ENCODE measurements around the gene TMEM240. TPM values are rescaled to one million over a fixed set of nuclear protein-coding genes. Genes with fewer than 3 reads are reported as not detected.
A peak's percentile ranks its signal among the peaks of the same experiment; 100 is the strongest.

Gene TMEM240
- total RNA-seq, 1 donor from 2014 or later: 7.0 TPM

DNA sequence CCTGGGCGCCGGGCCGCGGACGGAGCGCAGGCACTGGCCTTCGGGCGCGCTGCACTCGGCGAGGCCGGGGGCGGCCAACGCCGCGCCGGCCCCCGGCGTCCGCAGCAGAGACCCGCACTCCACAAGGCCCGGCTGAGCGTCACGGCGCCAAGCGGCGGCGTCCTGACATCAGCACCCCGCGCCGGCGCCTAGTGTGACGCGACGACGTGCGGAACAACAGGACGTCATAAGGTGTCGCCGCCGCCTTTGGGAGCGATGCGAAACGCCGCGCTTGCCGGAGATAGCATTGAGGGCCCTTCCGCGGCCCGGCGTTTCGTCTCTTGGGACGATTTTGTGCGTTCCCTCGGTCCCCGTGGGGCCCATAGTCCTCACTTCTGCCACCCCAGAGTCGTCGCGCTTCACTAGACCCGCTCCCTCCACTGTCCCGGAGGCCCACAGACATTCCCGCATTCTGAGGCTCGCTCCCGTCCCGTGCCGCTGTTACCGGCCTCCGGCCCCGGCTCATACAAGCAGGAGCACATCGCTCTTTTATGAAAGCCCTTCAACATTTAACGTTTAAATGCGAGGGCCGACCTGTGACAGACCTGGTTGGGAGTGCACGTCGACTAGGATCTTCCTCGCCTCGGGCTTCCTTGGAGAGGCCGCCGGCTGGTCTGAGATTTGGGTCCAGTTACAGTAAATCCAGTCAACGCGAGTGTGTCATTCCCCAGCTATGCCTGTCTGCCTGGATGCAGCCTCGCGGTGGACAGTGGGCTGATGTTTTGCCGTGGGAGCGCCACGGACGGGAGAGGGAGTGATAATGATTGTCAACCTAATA is 34.5 kb upstream of the TMEM240 start, which contains the start of gene SSU72:
SSU72 (minus strand) TSS at position 143 of the 817 bp plus-strand sequence. CDS start 306 bp downstream, outside the sequence.
- peak within 1 kb of the TSS; percentile 99 for H3K27ac Mint-ChIP-seq (ENCODE audit: unreplicated experiment)
- Histone ChIP-seq H3K9ac (ENCODE audit: low read length) (peak within 1 kb of the TSS; percentile 97), H4K20me1 (ENCODE audit: insufficient read depth, low read length) (peaks cover 36% of the 10 kb centered on the region), H3K27me3 (ENCODE audit: insufficient read depth, low read length) (peaks cover 7% of the 10 kb centered on the region), H3K4me1 (ENCODE audit: insufficient read depth, low read length) (peaks cover 12% of the 10 kb centered on the region), H2AFZ (ENCODE audit: low read depth, low read length) (peak within 1 kb of the TSS; percentile 96), H3K36me3 (ENCODE audit: insufficient read depth, low read length) (peaks cover 3% of the 10 kb centered on the region), H3K4me3 (ENCODE audit: insufficient read depth, low read depth, low read length) (peak within 1 kb of the TSS; percentile 99), H3K79me2 (ENCODE audit: insufficient read depth, low read length) (peaks cover 48% of the 10 kb centered on the region), H3K9me3 (ENCODE audit: insufficient read depth, low read depth, low read length) (no peaks in the 10 kb centered on the region), H3K27ac (ENCODE audit: low read depth, low read length) (peak within 1 kb of the TSS; percentile 97), H3K4me2 (ENCODE audit: low read length) (peak within 1 kb of the TSS; percentile 93)
- no peaks in the 10 kb centered on the region for H3K9me3 Mint-ChIP-seq (ENCODE audit: unreplicated experiment)
- no peak for FAIRE-seq
- peak within 1 kb of the TSS; percentile 95 for H3K4me3 Mint-ChIP-seq (ENCODE audit: unreplicated experiment)
- H3K36me3 Mint-ChIP-seq (ENCODE audit: low read depth, unreplicated experiment): peaks cover 11% of the 10 kb centered on the region
- TF ChIP-seq, protein P1, sequence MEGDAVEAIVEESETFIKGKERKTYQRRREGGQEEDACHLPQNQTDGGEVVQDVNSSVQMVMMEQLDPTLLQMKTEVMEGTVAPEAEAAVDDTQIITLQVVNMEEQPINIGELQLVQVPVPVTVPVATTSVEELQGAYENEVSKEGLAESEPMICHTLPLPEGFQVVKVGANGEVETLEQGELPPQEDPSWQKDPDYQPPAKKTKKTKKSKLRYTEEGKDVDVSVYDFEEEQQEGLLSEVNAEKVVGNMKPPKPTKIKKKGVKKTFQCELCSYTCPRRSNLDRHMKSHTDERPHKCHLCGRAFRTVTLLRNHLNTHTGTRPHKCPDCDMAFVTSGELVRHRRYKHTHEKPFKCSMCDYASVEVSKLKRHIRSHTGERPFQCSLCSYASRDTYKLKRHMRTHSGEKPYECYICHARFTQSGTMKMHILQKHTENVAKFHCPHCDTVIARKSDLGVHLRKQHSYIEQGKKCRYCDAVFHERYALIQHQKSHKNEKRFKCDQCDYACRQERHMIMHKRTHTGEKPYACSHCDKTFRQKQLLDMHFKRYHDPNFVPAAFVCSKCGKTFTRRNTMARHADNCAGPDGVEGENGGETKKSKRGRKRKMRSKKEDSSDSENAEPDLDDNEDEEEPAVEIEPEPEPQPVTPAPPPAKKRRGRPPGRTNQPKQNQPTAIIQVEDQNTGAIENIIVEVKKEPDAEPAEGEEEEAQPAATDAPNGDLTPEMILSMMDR (IDR thresholded peaks at IDR 0.05; ENCODE audit: insufficient read depth, low read depth, low read length): no peak
- no peak for TF ChIP-seq EZH2 (IDR thresholded peaks at IDR 0.05; ENCODE audit: insufficient read depth, low read length)
- peaks cover 10% of the 10 kb centered on the region for H3K4me1 Mint-ChIP-seq (ENCODE audit: low read depth, unreplicated experiment)
- peaks cover 10% of the 10 kb centered on the region for H3K27me3 Mint-ChIP-seq (ENCODE audit: low read depth, unreplicated experiment)
- peak; percentile 79 for DNase-seq (ENCODE audit: low read depth)

DNA sequence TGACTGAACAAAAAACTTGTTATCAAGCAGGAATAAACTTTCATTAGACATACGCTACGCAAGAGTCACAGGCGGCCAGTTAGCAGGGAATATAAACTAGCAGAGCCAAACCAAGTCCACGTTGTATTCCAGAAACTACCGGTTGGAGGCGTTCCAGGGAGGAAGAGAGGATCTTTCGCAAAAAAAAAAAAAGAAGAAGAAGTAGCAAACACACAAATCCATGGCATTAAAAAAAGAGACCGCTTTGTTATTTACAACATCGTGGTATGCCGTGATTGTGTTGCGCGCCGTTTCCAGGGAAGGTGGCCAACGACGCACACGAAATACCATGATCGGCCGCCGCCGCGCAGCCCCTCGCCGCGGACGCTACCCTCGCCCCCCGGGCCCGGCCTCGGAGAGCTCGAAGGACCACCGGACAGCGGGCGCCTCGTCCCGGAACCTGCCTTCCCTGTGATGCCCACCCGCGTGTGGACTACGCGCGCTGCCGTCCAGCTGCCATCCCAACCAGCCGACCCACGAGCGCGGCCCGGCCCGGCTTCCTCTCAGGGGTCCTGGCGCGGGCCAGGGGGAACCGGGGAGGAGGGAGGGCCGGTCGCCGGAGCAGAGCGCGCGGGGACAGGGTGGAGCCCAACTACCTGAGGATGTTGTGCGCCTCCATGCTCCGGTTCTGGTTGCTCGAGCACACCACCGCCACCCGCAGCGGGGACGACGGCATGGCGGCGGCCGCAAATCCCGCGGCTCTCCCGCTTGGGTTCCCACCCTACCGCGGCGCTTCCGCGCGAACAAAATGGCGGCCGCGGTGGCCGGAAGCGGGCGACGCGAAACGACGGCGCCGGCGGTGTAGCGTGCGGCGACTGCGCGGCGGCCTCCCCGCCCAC is 33.7 kb upstream of the TMEM240 start:
- Histone ChIP-seq H3K9ac (ENCODE audit: low read length) (peak overlapping the region; percentile 97), H2AFZ (ENCODE audit: low read depth, low read length) (peak overlapping the region; percentile 96), H3K27ac (ENCODE audit: low read depth, low read length) (peak overlapping the region; percentile 97), H3K4me1 (ENCODE audit: insufficient read depth, low read length) (peaks cover 12% of the 10 kb centered on the region), H4K20me1 (ENCODE audit: insufficient read depth, low read length) (peaks cover 44% of the 10 kb centered on the region), H3K36me3 (ENCODE audit: insufficient read depth, low read length) (peaks cover 3% of the 10 kb centered on the region), H3K4me2 (ENCODE audit: low read length) (peak overlapping the region; percentile 93), H3K27me3 (ENCODE audit: insufficient read depth, low read length) (peaks cover 6% of the 10 kb centered on the region), H3K4me3 (ENCODE audit: insufficient read depth, low read depth, low read length) (peak overlapping the region; percentile 99), H3K9me3 (ENCODE audit: insufficient read depth, low read depth, low read length) (no peaks in the 10 kb centered on the region), H3K79me2 (ENCODE audit: insufficient read depth, low read length) (peaks cover 56% of the 10 kb centered on the region)
- peak overlapping the region; percentile 95 for H3K4me3 Mint-ChIP-seq (ENCODE audit: unreplicated experiment)
- TF ChIP-seq, protein P1 (IDR thresholded peaks at IDR 0.05; ENCODE audit: insufficient read depth, low read depth, low read length): no peak
- no peak for TF ChIP-seq EZH2 (IDR thresholded peaks at IDR 0.05; ENCODE audit: insufficient read depth, low read length)
- H3K27me3 Mint-ChIP-seq (ENCODE audit: low read depth, unreplicated experiment): peaks cover 10% of the 10 kb centered on the region
- peaks cover 15% of the 10 kb centered on the region for H3K4me1 Mint-ChIP-seq (ENCODE audit: low read depth, unreplicated experiment)
- peak overlapping the region; percentile 94 for H3K27ac Mint-ChIP-seq (ENCODE audit: unreplicated experiment)
- H3K36me3 Mint-ChIP-seq (ENCODE audit: low read depth, unreplicated experiment): peaks cover 11% of the 10 kb centered on the region
- DNase-seq (ENCODE audit: low read depth): peak; percentile 41
- FAIRE-seq: no peak
- no peaks in the 10 kb centered on the region for H3K9me3 Mint-ChIP-seq (ENCODE audit: unreplicated experiment)

Data from astrocyte (in vitro differentiated cells and primary cell).